IPS-18a (cell line): ENCODE measurements around the gene YTHDC1.
"Not testable (repeated sequence)": the region's sequence is repeated elsewhere in the genome, so short reads cannot be mapped to it uniquely, and the experiment has no call there.

Experiments
- H3K27ac ChIP-seq: one replicate; pipeline ENCODE4 v1.5.1; 2013; ENCODE audit warnings: low read length
- H3K27me3 ChIP-seq: one replicate; pipeline ENCODE4 v1.6.1; 2013; ENCODE audit warnings: mild to moderate bottlenecking, low read length; ENCODE audit not compliant: control insufficient read depth, insufficient read depth
- H3K36me3 ChIP-seq: one replicate; pipeline ENCODE4 v1.6.1; 2013; ENCODE audit warnings: low read depth, low read length; ENCODE audit not compliant: control insufficient read depth
- H3K4me1 ChIP-seq: one replicate; pipeline ENCODE4 v1.6.1; 2013; ENCODE audit warnings: low read depth, low read length; ENCODE audit not compliant: control insufficient read depth
- H3K4me3 ChIP-seq: one replicate; pipeline ENCODE4 v1.5.1; 2013; ENCODE audit warnings: low read length
- H3K9ac ChIP-seq: one replicate; pipeline ENCODE4 v1.6.1; 2013; ENCODE audit warnings: mild to moderate bottlenecking, low read length, moderate library complexity
- H3K9me3 ChIP-seq: one replicate; pipeline ENCODE4 v1.6.1; 2013; ENCODE audit warnings: low read depth, low read length; ENCODE audit not compliant: control insufficient read depth

The YTHDC1 gene

GRCh38 chr4:68349649-68350360 is at the start of gene YTHDC1:
YTHDC1 (minus strand) TSS chr4:68350090; CDS start chr4:68349753, 337 bp downstream.
- no peaks in the 10 kb centered on the region for H3K9me3 ChIP-seq
- peaks cover 19% of the 10 kb centered on the region for H3K4me1 ChIP-seq
- peak within 1 kb of the TSS; percentile 98 for H3K27ac ChIP-seq
- H3K27me3 ChIP-seq: no peaks in the 10 kb centered on the region
- H3K36me3 ChIP-seq: no peaks in the 10 kb centered on the region
- peak within 1 kb of the TSS; percentile 99 for H3K4me3 ChIP-seq
- H3K9ac ChIP-seq: peak within 1 kb of the TSS; percentile 89

- H3K27ac ChIP-seq: no peak overlapping the region
- no peak overlapping the region for H3K9ac ChIP-seq
- H3K9me3 ChIP-seq: no peaks in the 10 kb centered on the region
- no peaks in the 10 kb centered on the region for H3K36me3 ChIP-seq
- H3K27me3 ChIP-seq: no peaks in the 10 kb centered on the region
- H3K4me3 ChIP-seq: no peak overlapping the region
- peaks cover 4% of the 10 kb centered on the region for H3K4me1 ChIP-seq
Observed at GRCh38 chr4:68399306-68399705, 49.4 kb upstream of the YTHDC1 start.

- H3K27ac ChIP-seq: no peak overlapping the region
- H3K27me3 ChIP-seq: no peaks in the 10 kb centered on the region
- H3K36me3 ChIP-seq: no peaks in the 10 kb centered on the region
- peaks cover 2% of the 10 kb centered on the region for H3K4me1 ChIP-seq
- no peak overlapping the region for H3K9ac ChIP-seq
- no peak overlapping the region for H3K4me3 ChIP-seq
- no peaks in the 10 kb centered on the region for H3K9me3 ChIP-seq
Observed at GRCh38 chr4:68396756-68397155, 46.9 kb upstream of the YTHDC1 start.

GRCh38 chr4:68391436-68391835 is 41.5 kb upstream of the YTHDC1 start:
- Histone ChIP-seq H3K9ac (no peak overlapping the region), H3K27me3 (no peaks in the 10 kb centered on the region), H3K36me3 (no peaks in the 10 kb centered on the region), H3K4me1 (peaks cover 31% of the 10 kb centered on the region), H3K9me3 (no peaks in the 10 kb centered on the region), H3K4me3 (no peak overlapping the region), H3K27ac (no peak overlapping the region)

- Histone ChIP-seq H3K9ac (peak overlapping the region; percentile 11), H3K36me3 (no peaks in the 10 kb centered on the region), H3K27ac (peak overlapping the region; percentile 35), H3K9me3 (no peaks in the 10 kb centered on the region), H3K4me3 (no peak overlapping the region), H3K4me1 (peaks cover 31% of the 10 kb centered on the region), H3K27me3 (no peaks in the 10 kb centered on the region)
Observed at GRCh38 chr4:68390205-68390935, 40.5 kb upstream of the YTHDC1 start.

- peaks cover 31% of the 10 kb centered on the region for H3K4me1 ChIP-seq
- H3K9me3 ChIP-seq, H3K36me3 ChIP-seq, H3K4me3 ChIP-seq, H3K9ac ChIP-seq, H3K27me3 ChIP-seq, H3K27ac ChIP-seq: not testable (repeated sequence)
Observed at GRCh38 chr4:68389386-68389913, 39.6 kb upstream of the YTHDC1 start.

GRCh38 chr4:68388347-68388865 is 38.5 kb upstream of the YTHDC1 start:
- H3K9ac ChIP-seq: no peak overlapping the region
- no peaks in the 10 kb centered on the region for H3K27me3 ChIP-seq
- H3K9me3 ChIP-seq: no peaks in the 10 kb centered on the region
- H3K4me1 ChIP-seq: peaks cover 31% of the 10 kb centered on the region
- no peaks in the 10 kb centered on the region for H3K36me3 ChIP-seq
- H3K27ac ChIP-seq: peak overlapping the region; percentile 16
- H3K4me3 ChIP-seq: no peak overlapping the region

GRCh38 chr4:68385267-68385666 is 35.4 kb upstream of the YTHDC1 start:
- Histone ChIP-seq H3K36me3 (no peaks in the 10 kb centered on the region), H3K9ac (no peak overlapping the region), H3K4me1 (peaks cover 23% of the 10 kb centered on the region), H3K9me3 (no peaks in the 10 kb centered on the region), H3K27me3 (no peaks in the 10 kb centered on the region), H3K27ac (no peak overlapping the region), H3K4me3 (no peak overlapping the region)

- Histone ChIP-seq H3K4me1 (peaks cover 10% of the 10 kb centered on the region), H3K27me3 (no peaks in the 10 kb centered on the region), H3K27ac (no peak overlapping the region), H3K9me3 (no peaks in the 10 kb centered on the region), H3K36me3 (no peaks in the 10 kb centered on the region), H3K9ac (no peak overlapping the region), H3K4me3 (no peak overlapping the region)
Observed at GRCh38 chr4:68383115-68383514, 33.2 kb upstream of the YTHDC1 start.

GRCh38 chr4:68378226-68378625 is 28.3 kb upstream of the YTHDC1 start:
- H3K27ac ChIP-seq: no peak overlapping the region
- H3K4me3 ChIP-seq: no peak overlapping the region
- no peaks in the 10 kb centered on the region for H3K36me3 ChIP-seq
- no peaks in the 10 kb centered on the region for H3K9me3 ChIP-seq
- H3K9ac ChIP-seq: no peak overlapping the region
- H3K4me1 ChIP-seq: peaks cover 26% of the 10 kb centered on the region
- no peaks in the 10 kb centered on the region for H3K27me3 ChIP-seq

- no peaks in the 10 kb centered on the region for H3K36me3 ChIP-seq
- H3K4me3 ChIP-seq: peak overlapping the region; percentile 33
- H3K9me3 ChIP-seq: no peaks in the 10 kb centered on the region
- no peak overlapping the region for H3K27ac ChIP-seq
- H3K4me1 ChIP-seq: peaks cover 35% of the 10 kb centered on the region
- no peak overlapping the region for H3K9ac ChIP-seq
- H3K27me3 ChIP-seq: peaks cover 5% of the 10 kb centered on the region
Observed at GRCh38 chr4:68375667-68376559, 26.0 kb upstream of the YTHDC1 start.
